OCI-LY3 (cell line): ENCODE data around the gene DOCK2.

Source experiments
- CTCF ChIP-seq: fragments of 200-600, 300-600 bp; sonication (generic); IDR thresholded peaks from 2 replicates; pipeline ENCODE4 v1.5.1; 2014; ENCODE audit warnings: antibody characterized with exemption, low read length, low read depth
- EZH2phosphoT487 ChIP-seq: fragments of 200-600 bp; shearing (Covaris generic); IDR thresholded peaks from 2 replicates; pipeline ENCODE4 v1.6.1; 2018; ENCODE audit warnings: antibody characterized with exemption, mixed run types, low read depth

GRCh38 chr5:169710675-169711074 lies 73.6 kb downstream of the DOCK2 start:
- TF ChIP-seq CTCF, result no peak
- TF ChIP-seq EZH2phosphoT487, result no peak
